GM19468 (cell line): ENCODE measurements around the gene TMEM154.
"Not testable (repeated sequence)": the region's sequence is repeated elsewhere in the genome, so short reads cannot be mapped to it uniquely, and the experiment has no call there.

Experiments
- ATAC-seq: cut with Tn5 transposase; IDR thresholded peaks from one replicate; pipeline ENCODE4 v1.9.1; 2021; ENCODE audit warnings: mild to moderate bottlenecking, moderate library complexity, moderate number of reproducible peaks; ENCODE audit not compliant: unreplicated experiment; ENCODE audit errors: extremely low read depth

Gene TMEM154

DNA sequence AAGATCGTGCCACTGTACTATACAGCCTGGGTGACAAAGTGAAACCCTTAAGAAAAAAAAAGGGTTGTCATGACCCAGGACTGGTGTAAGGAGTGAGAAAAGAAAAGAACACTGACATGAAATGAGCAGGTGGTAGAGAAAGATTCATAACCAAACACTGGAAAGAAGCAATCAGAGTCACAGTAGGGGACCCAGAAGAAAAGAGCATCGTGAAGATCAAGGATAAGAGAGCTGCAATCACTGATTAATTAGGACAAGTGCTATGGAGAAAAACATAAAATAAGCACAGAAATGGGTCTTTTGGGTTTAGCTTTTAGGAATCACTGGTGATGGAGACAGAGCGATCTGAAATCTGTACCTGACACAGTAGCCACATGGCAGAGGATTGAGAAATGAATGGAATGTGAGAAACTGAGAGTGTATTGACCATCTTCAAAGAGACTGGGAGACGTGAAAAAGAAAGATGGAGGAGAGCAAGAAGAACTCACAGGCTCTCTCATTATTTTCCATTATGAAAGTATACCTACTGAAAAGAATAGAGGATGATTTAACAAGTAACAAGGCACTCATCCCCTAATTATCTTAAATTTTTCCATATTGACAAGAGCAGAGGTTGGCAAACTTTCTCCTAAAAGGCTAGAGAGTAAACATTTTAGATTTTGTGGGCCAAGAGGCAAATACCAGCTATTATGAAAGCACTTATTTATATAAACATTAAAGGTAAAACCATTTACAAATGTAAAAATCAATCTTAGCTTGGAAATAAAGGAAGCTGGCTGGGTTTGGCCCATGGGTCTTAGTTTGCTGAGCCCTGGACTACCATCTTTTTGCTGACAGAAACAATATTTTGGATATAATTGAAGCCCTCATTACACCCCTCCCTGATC, 7.3 kb downstream of the TMEM154 start:
- ATAC-seq = no peak

DNA sequence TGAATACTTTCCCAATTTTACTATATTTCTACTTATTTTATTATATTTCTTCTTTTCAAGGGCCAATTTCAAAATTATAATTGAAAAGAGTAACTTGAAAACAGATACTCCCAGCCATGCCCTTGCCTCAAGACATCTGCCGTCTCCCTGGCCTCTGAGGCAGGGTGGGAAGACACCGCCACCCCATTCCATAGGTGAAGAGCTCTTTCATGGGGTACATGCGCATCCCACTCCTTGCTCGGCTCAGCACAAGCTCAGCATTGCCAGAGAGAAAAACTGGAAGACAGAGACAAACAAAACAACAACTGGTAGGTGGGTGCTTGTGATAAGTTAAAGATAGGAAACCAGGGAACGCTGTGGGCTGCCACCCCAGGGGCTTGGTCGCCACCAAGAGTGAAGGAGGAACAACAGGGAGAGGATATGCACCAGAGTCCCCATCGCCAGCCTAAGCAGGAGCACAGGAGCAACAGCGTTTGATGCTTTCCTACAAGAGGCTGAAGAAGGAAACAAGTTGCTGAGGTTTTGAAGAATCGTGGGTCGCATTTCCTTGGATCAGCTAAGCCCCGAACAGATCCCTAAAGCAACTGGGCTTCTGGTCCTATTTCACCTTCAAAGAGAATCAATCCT, 11.3 kb downstream of the TMEM154 start:
- no peak for ATAC-seq

DNA sequence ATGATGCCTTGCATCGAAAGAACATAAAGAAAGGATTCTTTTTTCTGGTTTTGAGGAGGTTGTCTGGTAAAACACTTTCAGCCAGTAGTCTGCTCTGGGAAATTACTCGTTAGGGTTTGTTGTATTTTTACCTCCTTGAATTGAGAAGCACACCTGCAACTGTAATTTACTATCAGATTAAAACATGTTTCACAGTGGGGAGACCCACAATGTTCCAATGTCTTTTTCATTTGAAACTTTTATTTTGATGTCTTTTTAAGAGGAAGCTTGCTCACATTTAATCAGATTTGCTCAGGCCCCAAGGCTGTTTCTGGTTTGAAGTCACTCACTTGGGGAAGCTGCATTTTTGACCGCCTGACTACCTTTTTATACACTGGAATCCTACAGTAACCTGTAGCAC, 12.0 kb downstream of the TMEM154 start:
- no peak for ATAC-seq

DNA sequence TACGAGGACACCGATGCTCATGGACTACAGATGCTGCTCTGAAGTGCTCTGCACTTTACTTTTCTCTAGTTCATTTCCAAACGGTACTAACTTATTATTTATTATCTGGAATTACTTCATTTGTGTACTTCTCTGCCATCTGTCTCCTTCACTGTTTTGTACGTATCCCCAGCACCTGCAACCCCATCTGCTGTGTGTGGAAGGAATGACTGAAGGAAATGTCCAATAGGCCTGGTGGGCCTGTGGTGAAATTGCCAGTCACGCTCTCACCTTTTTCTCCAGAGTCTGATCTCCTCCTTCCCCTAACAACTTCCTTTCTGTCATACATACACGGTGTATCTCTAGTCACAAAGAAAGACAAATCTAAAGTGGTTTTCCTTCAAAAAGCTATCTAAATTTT, 12.9 kb downstream of the TMEM154 start:
- no peak for ATAC-seq

DNA sequence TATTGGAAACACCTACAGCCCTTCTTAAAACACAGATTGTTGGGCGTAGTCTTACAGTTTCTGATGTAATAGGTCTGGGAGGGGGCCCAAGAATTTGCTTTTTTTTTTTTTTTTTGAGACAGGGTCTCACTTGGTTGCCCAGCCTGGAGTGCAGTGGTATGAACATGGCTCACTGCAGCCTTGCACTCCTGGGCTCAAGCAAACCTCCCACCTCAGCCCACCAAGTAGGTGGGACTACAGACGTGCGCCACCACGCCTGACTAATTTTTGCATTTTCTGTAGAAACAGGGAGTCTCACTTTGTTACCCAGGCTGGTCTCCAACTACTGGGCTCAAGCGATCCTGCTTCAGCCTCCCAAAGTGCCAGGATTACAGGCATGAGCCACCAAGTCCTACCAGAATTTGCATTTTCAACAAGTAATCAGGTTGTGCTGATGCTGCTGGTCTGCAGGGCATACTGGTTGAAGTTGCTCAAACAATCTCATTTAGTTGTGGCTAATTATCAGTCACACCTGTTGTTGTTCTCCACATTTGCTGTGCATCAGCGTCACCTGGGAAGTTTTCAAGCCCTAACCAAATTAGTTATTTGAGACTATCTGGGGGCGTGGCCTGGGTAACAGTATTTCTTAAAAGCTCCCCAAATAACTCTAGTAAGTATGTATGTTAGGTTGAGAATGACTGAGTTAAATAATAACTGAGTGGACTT, 14.0 kb downstream of the TMEM154 start:
- no peak for ATAC-seq

GRCh38 chr4:152664067-152664378, 15.8 kb downstream of the TMEM154 start:
- ATAC-seq = not testable (repeated sequence)

- peak; percentile 48 for ATAC-seq
Measured at GRCh38 chr4:152663203-152664066, 16.4 kb downstream of the TMEM154 start.

- ATAC-seq = no peak
Measured at GRCh38 chr4:152661649-152662048, 18.1 kb downstream of the TMEM154 start.

GRCh38 chr4:152660526-152660925, 19.3 kb downstream of the TMEM154 start:
- ATAC-seq = no peak

DNA sequence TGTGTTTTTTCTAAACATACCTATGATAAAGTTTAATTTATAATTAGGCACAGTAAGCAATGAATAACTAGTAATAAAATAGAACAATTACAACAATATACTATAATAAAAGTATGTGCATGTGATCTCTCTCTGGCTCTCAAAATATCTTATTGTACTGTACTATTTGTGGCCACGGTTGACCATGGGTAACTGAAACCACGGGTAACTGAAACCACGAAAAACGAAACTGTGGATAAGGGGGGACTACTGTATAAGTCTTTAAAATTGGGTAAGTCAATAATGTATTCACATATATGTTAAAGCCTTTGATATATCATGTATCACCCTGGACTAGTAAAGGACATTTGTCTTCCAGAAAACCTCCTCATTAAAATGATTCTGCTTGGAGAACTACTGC, 20.0 kb downstream of the TMEM154 start:
- ATAC-seq = no peak

DNA sequence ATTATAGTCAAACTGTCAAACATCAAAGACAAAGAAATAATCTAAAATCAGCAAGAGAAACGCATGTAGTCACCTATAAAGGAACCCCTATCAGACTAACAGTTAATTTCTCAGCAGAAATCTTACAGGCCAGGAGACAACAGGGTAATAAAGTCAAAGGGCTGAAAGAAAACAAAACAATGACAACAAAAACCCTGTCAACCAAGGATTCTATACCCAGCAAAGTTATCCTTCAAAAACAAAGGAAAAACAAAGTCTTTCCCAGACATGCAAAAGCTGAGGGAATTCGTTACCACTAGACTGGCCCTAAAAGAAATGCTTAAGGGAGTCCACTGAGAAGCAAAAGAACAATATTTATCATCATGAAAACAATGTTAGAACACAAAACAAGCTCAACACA, 22.1 kb downstream of the TMEM154 start:
- ATAC-seq = no peak

DNA sequence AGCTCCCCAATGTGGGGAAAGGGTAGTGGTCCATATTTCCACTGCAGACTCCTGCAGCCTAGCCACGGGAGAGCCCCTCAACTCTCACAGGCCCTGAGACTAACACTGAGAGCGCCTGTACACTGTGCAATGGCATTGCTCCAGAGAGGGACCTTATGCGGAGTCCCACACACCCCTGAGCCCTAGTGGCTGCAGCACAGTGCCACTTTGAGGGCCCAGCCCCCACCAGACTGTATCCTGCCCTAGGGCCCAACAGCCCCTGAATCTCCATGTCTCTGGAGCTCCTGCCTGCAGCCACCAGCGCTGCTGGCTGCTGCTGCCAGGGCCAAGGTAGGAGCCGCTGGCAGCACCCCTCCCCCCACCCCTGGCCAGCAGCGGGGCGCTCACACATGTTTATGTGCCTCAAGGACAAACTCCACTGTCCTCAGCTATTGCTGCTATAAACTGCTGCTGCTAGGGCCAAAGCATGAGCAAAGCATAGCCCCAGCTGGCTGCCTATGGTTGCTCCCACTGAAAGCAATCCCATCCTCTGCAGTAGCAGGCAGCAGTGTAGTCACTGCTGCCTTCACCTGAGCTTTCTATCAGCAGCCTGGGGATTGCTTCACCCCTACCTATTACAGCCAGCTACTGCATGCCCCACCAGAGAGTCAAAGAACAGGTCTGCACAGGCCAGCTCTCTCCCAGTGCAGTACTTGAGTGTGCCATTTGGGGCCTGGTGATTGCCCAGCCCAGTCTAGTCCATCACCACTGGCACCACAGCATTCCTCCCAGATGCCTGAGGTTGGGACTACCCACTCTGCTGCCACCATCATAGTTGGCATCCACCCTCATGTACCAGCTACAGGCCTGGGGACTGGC, 24.3 kb downstream of the TMEM154 start:
- no peak for ATAC-seq

GRCh38 chr4:152652102-152652501, 27.7 kb downstream of the TMEM154 start:
- no peak for ATAC-seq

DNA sequence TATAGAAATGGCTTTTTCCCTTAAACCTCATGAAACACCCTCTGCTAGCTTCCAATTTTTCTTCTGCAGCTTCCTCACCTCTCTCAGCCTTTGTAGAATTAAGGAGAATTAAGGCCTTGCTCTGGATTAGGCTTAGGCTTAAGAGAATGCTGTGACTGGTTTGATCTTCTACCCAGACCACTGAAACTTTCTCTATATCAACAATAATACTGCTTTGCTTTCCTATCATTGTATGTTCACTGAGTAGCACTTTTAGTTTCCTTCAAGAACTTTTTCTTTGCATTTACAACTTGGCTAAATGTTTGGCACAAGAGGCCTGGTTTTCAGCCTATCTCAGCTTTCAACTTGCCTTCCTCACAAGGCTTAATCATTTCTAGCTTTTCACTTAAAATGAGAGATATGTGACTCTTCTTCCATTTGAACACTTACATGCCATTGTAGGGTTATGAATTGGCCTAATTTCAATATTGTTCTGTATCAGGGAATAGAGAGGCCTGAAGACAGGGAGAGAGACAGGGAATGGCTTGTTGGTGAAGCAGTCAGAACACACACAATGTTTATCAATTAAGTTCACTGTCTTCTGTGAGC, 28.2 kb downstream of the TMEM154 start:
- ATAC-seq = no peak

GRCh38 chr4:152646221-152646620, 33.6 kb downstream of the TMEM154 start:
- ATAC-seq = no peak

DNA sequence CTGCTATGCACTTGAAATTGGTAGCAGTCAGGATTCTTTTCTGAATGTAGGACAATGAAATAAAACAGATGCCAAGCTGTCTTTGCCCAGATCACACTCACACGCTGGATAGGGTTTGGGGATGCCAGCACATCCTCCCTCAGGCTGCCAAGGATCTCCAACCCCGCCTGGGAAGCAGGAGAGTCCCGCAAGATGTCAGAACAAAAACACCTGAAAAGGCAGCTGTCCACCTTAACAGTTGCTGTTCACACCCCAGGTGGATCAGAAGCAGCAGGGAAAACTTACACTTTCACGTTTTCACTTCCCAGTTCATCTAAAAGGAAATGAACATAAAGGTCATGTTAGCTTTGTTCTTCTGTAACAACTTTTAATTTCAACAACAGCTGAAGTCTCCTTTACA, 35.7 kb downstream of the TMEM154 start:
- no peak for ATAC-seq

DNA sequence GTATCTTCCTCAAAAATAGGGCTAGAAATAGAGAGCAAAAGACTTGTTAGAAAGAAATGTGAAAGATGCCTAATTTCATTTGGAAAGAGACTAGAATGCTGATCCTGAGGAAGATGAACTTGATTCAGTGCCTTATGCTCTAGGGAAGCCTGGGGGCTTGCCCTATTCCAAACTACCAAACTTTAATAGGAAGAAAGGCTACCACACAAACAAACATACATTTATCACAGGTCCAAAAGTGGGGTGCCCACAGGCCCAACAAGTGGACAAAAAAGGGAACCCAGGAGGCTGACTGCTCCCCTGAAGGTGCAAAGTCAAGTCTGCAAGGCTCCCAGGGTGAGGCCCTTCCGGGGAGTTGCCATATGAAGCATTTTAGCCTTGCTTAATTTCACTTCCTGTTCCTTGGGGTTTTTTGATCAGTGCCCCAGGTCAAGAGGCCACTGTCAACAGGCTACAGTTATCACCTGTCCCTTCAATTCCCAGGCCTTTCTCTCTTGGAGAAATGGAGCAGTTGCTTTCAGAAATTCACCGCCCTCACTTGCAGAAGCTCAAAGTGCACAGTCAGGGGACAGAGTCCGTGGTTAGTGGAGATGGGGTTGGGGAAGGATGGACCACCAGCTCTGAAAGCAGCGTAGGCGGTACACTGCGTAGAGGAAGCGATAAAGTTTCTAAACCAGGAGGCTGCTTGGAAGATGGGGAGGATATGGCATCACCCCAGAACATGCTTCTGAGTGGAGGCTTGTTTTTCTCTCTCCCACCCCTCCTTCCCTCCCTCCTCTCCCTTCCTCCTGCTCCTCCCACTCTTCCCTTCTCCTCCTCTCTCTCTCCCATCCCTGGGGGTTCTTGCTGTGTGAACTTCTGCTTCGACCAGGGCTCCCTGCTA, 36.4 kb downstream of the TMEM154 start:
- peak; percentile 83 for ATAC-seq
